ENCODE data around the gene MYCBP2. TPM values are rescaled to one million over a fixed set of nuclear protein-coding genes. Genes with fewer than 3 reads are reported as not detected.
A peak's percentile ranks its signal among the peaks of the same experiment; 100 is the strongest.

MYCBP2 gene
- total and polyA plus RNA-seq, 4 experiments from 2014 or later: 13.3 to 197 (median 118) TPM

- ChIA-PET CTCF (ENCODE audit: partially characterized antibody) (no interaction called here), POLR2A (ENCODE audit: partially characterized antibody) (no interaction called here)
- Mint-ChIP-seq H3K4me3 (no peak overlapping the region), H3K27me3 (no peaks in the 10 kb centered on the region), H3K9me3 (no peaks in the 10 kb centered on the region), H3K36me3 (peaks cover 79 to 80% of the 10 kb centered on the region in 2 donors), H3K27ac (peak overlapping the region in 1 of 7 donors; percentile 52), H3K4me1 (peaks cover 3 to 16% (median 6%) of the 10 kb centered on the region in 4 donors)
- no peak for DNase-seq
- Histone ChIP-seq H3K36me3 (ENCODE audit: insufficient read depth, low read length) (peaks cover 44% of the 10 kb centered on the region), H3K4me3 (ENCODE audit: low read length in 2 of 2) (no peak overlapping the region), H3K4me1 (ENCODE audit: insufficient read depth, low read length) (no peaks in the 10 kb centered on the region), H3K27me3 (ENCODE audit: insufficient read depth, low read length) (no peaks in the 10 kb centered on the region), H3K27ac (ENCODE audit: low read depth, low read length) (no peak overlapping the region), H3K9me3 (ENCODE audit: control insufficient read depth in 1 of 2, low read length in 2 of 2) (no peaks in the 10 kb centered on the region)
- intact Hi-C loops (cut with micrococcal nuclease): loop anchor here (5.0 kb wide), 1 partner anchor 309 kb away; no protein-coding TSS in a partner anchor
Observed at GRCh38 chr13:77168237-77168636, 158.7 kb downstream of the MYCBP2 start.

- H3K9me3 Mint-ChIP-seq: peaks cover 0 to 2% (median 0%) of the 10 kb centered on the region in 8 donors
- H3K27ac Mint-ChIP-seq: no peak overlapping the region
- ChIA-PET CTCF (ENCODE audit: partially characterized antibody) (no interaction called here), POLR2A (ENCODE audit: partially characterized antibody) (no interaction called here)
- peaks cover 0 to 7% (median 5%) of the 10 kb centered on the region in 4 donors for H3K4me1 Mint-ChIP-seq
- no peak overlapping the region for H3K4me3 Mint-ChIP-seq
- peaks cover 52 to 61% of the 10 kb centered on the region in 2 donors for H3K36me3 Mint-ChIP-seq
- no peaks in the 10 kb centered on the region for H3K27me3 Mint-ChIP-seq
- DNase-seq: no peak
- H3K27me3 ChIP-seq (ENCODE audit: insufficient read depth, low read length): no peaks in the 10 kb centered on the region
- H3K27ac ChIP-seq (ENCODE audit: low read depth, low read length): no peak overlapping the region
- H3K9me3 ChIP-seq (ENCODE audit: control insufficient read depth in 1 of 2, low read length in 2 of 2): no peaks in the 10 kb centered on the region
- no peaks in the 10 kb centered on the region for H3K4me1 ChIP-seq (ENCODE audit: insufficient read depth, low read length)
- H3K36me3 ChIP-seq (ENCODE audit: insufficient read depth, low read length): peaks cover 25% of the 10 kb centered on the region
- intact Hi-C loops (cut with micrococcal nuclease): loop anchor here (5.0 kb wide), 1 partner anchor 37 kb away; no protein-coding TSS in a partner anchor
- H3K4me3 ChIP-seq (ENCODE audit: low read length in 2 of 2): no peak overlapping the region
Observed at GRCh38 chr13:77150651-77151050, 176.2 kb downstream of the MYCBP2 start.

- H3K9me3 ChIP-seq (ENCODE audit: control insufficient read depth in 1 of 2, low read length in 2 of 2): no peaks in the 10 kb centered on the region
- H3K4me3 ChIP-seq (ENCODE audit: low read length in 2 of 2): no peak overlapping the region
- H3K27ac Mint-ChIP-seq: no peak overlapping the region
- H3K4me1 Mint-ChIP-seq: peaks cover 0 to 4% (median 2%) of the 10 kb centered on the region in 4 donors
- peaks cover 60 to 82% of the 10 kb centered on the region in 2 donors for H3K36me3 Mint-ChIP-seq
- DNase-seq: no peak
- H3K27ac ChIP-seq (ENCODE audit: low read depth, low read length): no peak overlapping the region
- no peaks in the 10 kb centered on the region for H3K27me3 Mint-ChIP-seq
- POLR2A ChIA-PET (ENCODE audit: partially characterized antibody): no interaction called here
- intact Hi-C loops (cut with micrococcal nuclease): no loop called here
- H3K4me3 Mint-ChIP-seq: no peak overlapping the region
- H3K4me1 ChIP-seq (ENCODE audit: insufficient read depth, low read length): no peaks in the 10 kb centered on the region
- CTCF ChIA-PET (ENCODE audit: partially characterized antibody): interaction anchor here (1.3 kb wide), 1 partner anchor 335 kb away, joined by 3 read pairs; no protein-coding TSS in a partner anchor
- H3K36me3 ChIP-seq (ENCODE audit: insufficient read depth, low read length): peaks cover 55% of the 10 kb centered on the region
- no peaks in the 10 kb centered on the region for H3K9me3 Mint-ChIP-seq
- no peaks in the 10 kb centered on the region for H3K27me3 ChIP-seq (ENCODE audit: insufficient read depth, low read length)
Observed at GRCh38 chr13:77143431-77143830, 183.5 kb downstream of the MYCBP2 start.

GRCh38 chr13:77139306-77139705, 187.6 kb downstream of the MYCBP2 start:
- no peak overlapping the region for H3K4me3 Mint-ChIP-seq
- no peak for DNase-seq
- ChIA-PET CTCF (ENCODE audit: partially characterized antibody) (no interaction called here), POLR2A (ENCODE audit: partially characterized antibody) (no interaction called here)
- peaks cover 55% of the 10 kb centered on the region for H3K36me3 ChIP-seq (ENCODE audit: insufficient read depth, low read length)
- no peak overlapping the region for H3K4me3 ChIP-seq (ENCODE audit: low read length in 2 of 2)
- no peaks in the 10 kb centered on the region for H3K27me3 Mint-ChIP-seq
- no peaks in the 10 kb centered on the region for H3K9me3 Mint-ChIP-seq
- H3K27me3 ChIP-seq (ENCODE audit: insufficient read depth, low read length): no peaks in the 10 kb centered on the region
- no peaks in the 10 kb centered on the region for H3K9me3 ChIP-seq (ENCODE audit: control insufficient read depth in 1 of 2, low read length in 2 of 2)
- H3K27ac Mint-ChIP-seq: no peak overlapping the region
- peaks cover 66 to 83% of the 10 kb centered on the region in 2 donors for H3K36me3 Mint-ChIP-seq
- no peak overlapping the region for H3K27ac ChIP-seq (ENCODE audit: low read depth, low read length)
- intact Hi-C loops (cut with micrococcal nuclease): no loop called here
- no peaks in the 10 kb centered on the region for H3K4me1 ChIP-seq (ENCODE audit: insufficient read depth, low read length)
- H3K4me1 Mint-ChIP-seq: peaks cover 0 to 8% (median 3%) of the 10 kb centered on the region in 4 donors

- ChIA-PET POLR2A (ENCODE audit: partially characterized antibody) (interaction anchor here (0.6 kb wide), 1 partner anchor 51 kb away, joined by 3 read pairs; no protein-coding TSS in a partner anchor), CTCF (ENCODE audit: partially characterized antibody) (no interaction called here)
- Mint-ChIP-seq H3K36me3 (peaks cover 65 to 83% of the 10 kb centered on the region in 2 donors), H3K9me3 (no peaks in the 10 kb centered on the region), H3K4me3 (no peak overlapping the region), H3K27me3 (no peaks in the 10 kb centered on the region), H3K27ac (no peak overlapping the region), H3K4me1 (peaks cover 0 to 8% (median 4%) of the 10 kb centered on the region in 4 donors)
- H3K36me3 ChIP-seq (ENCODE audit: insufficient read depth, low read length): peaks cover 50% of the 10 kb centered on the region
- H3K4me1 ChIP-seq (ENCODE audit: insufficient read depth, low read length): no peaks in the 10 kb centered on the region
- no peaks in the 10 kb centered on the region for H3K27me3 ChIP-seq (ENCODE audit: insufficient read depth, low read length)
- intact Hi-C loops (cut with micrococcal nuclease): no loop called here
- no peak for DNase-seq
- no peaks in the 10 kb centered on the region for H3K9me3 ChIP-seq (ENCODE audit: control insufficient read depth in 1 of 2, low read length in 2 of 2)
- no peak overlapping the region for H3K4me3 ChIP-seq (ENCODE audit: low read length in 2 of 2)
- no peak overlapping the region for H3K27ac ChIP-seq (ENCODE audit: low read depth, low read length)
Observed at GRCh38 chr13:77138813-77139212, 188.1 kb downstream of the MYCBP2 start.

- intact Hi-C loops (cut with micrococcal nuclease): no loop called here
- Mint-ChIP-seq H3K4me3 (no peak overlapping the region), H3K36me3 (peaks cover 58 to 82% of the 10 kb centered on the region in 2 donors), H3K27me3 (no peaks in the 10 kb centered on the region), H3K4me1 (peaks cover 0 to 9% (median 5%) of the 10 kb centered on the region in 4 donors), H3K27ac (peak overlapping the region in 2 of 7 donors; percentile 39 to 69), H3K9me3 (no peaks in the 10 kb centered on the region)
- H3K9me3 ChIP-seq (ENCODE audit: control insufficient read depth in 1 of 2, low read length in 2 of 2): no peaks in the 10 kb centered on the region
- no peaks in the 10 kb centered on the region for H3K27me3 ChIP-seq (ENCODE audit: insufficient read depth, low read length)
- DNase-seq: no peak
- no peak overlapping the region for H3K27ac ChIP-seq (ENCODE audit: low read depth, low read length)
- ChIA-PET POLR2A (ENCODE audit: partially characterized antibody) (no interaction called here), CTCF (ENCODE audit: partially characterized antibody) (no interaction called here)
- H3K36me3 ChIP-seq (ENCODE audit: insufficient read depth, low read length): peaks cover 38% of the 10 kb centered on the region
- no peak overlapping the region for H3K4me3 ChIP-seq (ENCODE audit: low read length in 2 of 2)
- H3K4me1 ChIP-seq (ENCODE audit: insufficient read depth, low read length): no peaks in the 10 kb centered on the region
Observed at GRCh38 chr13:77136902-77137420, 189.9 kb downstream of the MYCBP2 start.

- H3K4me1 ChIP-seq (ENCODE audit: insufficient read depth, low read length): no peaks in the 10 kb centered on the region
- POLR2A ChIA-PET (ENCODE audit: partially characterized antibody): no interaction called here
- no peak overlapping the region for H3K27ac ChIP-seq (ENCODE audit: low read depth, low read length)
- no peak for DNase-seq
- no peaks in the 10 kb centered on the region for H3K27me3 Mint-ChIP-seq
- H3K9me3 Mint-ChIP-seq: no peaks in the 10 kb centered on the region
- no peaks in the 10 kb centered on the region for H3K27me3 ChIP-seq (ENCODE audit: insufficient read depth, low read length)
- peaks cover 34 to 43% of the 10 kb centered on the region in 2 donors for H3K36me3 Mint-ChIP-seq
- CTCF ChIA-PET (ENCODE audit: partially characterized antibody): no interaction called here
- no peak overlapping the region for H3K4me3 ChIP-seq (ENCODE audit: low read length in 2 of 2)
- no peak overlapping the region for H3K27ac Mint-ChIP-seq
- intact Hi-C loops (cut with micrococcal nuclease): no loop called here
- no peaks in the 10 kb centered on the region for H3K9me3 ChIP-seq (ENCODE audit: control insufficient read depth in 1 of 2, low read length in 2 of 2)
- no peak overlapping the region for H3K4me3 Mint-ChIP-seq
- peaks cover 12% of the 10 kb centered on the region for H3K36me3 ChIP-seq (ENCODE audit: insufficient read depth, low read length)
- H3K4me1 Mint-ChIP-seq: no peaks in the 10 kb centered on the region
Observed at GRCh38 chr13:77124423-77124822, 202.5 kb downstream of the MYCBP2 start.
